GM12875 (cell line): ENCODE data around the gene ZDHHC3.

ENCODE experiments used
- H3K4me3 ChIP-seq: one replicate; pipeline ENCODE4 v1.5.1; 2011; ENCODE audit warnings: low read depth, low read length, control low read depth
- TF ChIP-seq, protein P1 (sequence below): IDR thresholded peaks from 2 replicates; pipeline ENCODE4 v1.5.1; 2011; ENCODE audit warnings: low read depth, mild to moderate bottlenecking, control low read depth, inconsistent platforms, low read length, moderate library complexity, borderline replicate concordance; ENCODE audit not compliant: insufficient read depth

The ZDHHC3 gene

GRCh38 chr3:44927371-44927770, 48.6 kb downstream of the ZDHHC3 start:
- TF ChIP-seq, protein P1, sequence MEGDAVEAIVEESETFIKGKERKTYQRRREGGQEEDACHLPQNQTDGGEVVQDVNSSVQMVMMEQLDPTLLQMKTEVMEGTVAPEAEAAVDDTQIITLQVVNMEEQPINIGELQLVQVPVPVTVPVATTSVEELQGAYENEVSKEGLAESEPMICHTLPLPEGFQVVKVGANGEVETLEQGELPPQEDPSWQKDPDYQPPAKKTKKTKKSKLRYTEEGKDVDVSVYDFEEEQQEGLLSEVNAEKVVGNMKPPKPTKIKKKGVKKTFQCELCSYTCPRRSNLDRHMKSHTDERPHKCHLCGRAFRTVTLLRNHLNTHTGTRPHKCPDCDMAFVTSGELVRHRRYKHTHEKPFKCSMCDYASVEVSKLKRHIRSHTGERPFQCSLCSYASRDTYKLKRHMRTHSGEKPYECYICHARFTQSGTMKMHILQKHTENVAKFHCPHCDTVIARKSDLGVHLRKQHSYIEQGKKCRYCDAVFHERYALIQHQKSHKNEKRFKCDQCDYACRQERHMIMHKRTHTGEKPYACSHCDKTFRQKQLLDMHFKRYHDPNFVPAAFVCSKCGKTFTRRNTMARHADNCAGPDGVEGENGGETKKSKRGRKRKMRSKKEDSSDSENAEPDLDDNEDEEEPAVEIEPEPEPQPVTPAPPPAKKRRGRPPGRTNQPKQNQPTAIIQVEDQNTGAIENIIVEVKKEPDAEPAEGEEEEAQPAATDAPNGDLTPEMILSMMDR, result no peak
- H3K4me3 ChIP-seq, result no peak overlapping the region

DNA sequence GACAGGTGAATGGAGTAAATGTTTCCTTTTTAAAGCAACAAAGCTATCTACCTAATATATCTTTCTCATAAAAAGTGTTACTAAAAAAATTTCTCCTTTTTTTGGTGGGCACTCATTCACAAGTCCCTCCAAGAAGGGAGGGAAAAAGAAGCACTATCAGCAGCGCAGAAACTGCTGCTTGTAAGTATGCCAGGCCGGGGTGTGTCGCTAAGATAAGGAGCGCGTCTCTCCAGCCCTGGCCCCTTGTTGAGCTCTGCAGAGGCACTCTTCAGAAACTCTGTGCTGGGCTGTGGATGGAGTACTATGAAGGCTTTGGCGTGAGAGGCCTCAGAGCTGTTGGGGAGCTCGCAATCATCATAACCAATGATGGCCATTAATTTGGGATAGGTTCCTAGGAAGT, 49.1 kb downstream of the ZDHHC3 start:
- TF ChIP-seq, protein P1, result no peak
- H3K4me3 ChIP-seq, result no peak overlapping the region

GRCh38 chr3:44926172-44926571, 49.8 kb downstream of the ZDHHC3 start:
- H3K4me3 ChIP-seq, result no peak overlapping the region
- TF ChIP-seq, protein P1, result no peak

GRCh38 chr3:44924457-44925084, 51.4 kb downstream of the ZDHHC3 start:
- TF ChIP-seq, protein P1, result no peak
- no peak overlapping the region for H3K4me3 ChIP-seq

DNA sequence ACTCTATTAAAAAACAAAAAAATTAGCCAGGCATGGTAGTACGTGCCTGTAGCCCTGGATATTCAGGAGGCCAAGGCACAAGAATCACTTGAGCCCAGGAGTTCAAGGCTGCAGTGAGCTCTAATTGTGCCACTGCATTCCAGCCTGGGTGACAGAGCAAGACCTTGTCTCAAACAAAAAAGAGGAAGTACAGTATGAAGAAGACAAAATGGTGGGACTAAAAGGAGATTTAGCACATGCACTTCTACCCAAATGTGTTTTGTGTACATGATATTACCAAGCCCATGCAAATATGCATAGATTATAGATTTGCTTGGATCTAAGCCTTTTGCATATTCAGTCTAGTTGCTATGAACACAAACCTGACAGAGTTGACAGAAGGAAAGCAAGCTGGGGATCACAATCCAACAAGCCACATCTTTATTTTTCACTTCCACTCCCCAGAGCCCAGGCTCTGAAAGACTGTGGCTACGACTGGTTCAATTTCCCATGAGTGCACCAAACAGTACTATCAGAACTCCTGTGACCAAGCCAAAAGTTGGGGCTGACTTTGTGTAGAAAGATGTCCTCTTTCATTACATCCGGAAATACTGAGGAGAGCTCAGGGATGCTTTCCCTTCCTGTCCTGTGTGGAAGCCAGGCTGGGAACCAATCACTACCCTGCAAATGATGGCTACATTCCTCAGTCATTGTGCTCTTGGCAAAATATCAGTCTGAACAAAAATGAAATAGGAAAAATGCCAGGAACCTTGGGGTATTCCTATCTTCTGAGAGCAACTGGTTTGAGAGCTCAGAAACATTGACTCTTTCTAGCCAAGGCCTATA, 52.1 kb downstream of the ZDHHC3 start:
- TF ChIP-seq, protein P1, result no peak
- no peak overlapping the region for H3K4me3 ChIP-seq

GRCh38 chr3:44920081-44920480, 55.9 kb downstream of the ZDHHC3 start:
- no peak overlapping the region for H3K4me3 ChIP-seq
- TF ChIP-seq, protein P1, result no peak

GRCh38 chr3:44918581-44918980, 57.4 kb downstream of the ZDHHC3 start:
- TF ChIP-seq, protein P1, result no peak
- H3K4me3 ChIP-seq, result no peak overlapping the region
